NB4 (cell line): ENCODE results near the gene CDH4.

Source experiments
- POLR2A ChIP-seq: IDR thresholded peaks from 2 replicates; pipeline ENCODE4 v1.6.1; 2011; ENCODE audit warnings: mild to moderate bottlenecking; ENCODE audit not compliant: insufficient read length; ENCODE audit errors: extremely low read depth
- TF ChIP-seq, protein P1 (sequence below): IDR thresholded peaks from 2 replicates; pipeline ENCODE4 v1.6.1; 2011; ENCODE audit warnings: low read depth, low read length
- TF ChIP-seq, protein P2 (sequence below): IDR thresholded peaks from one replicate; pipeline ENCODE4 v1.5.1; 2012; ENCODE audit warnings: low read depth, low read length

DNA sequence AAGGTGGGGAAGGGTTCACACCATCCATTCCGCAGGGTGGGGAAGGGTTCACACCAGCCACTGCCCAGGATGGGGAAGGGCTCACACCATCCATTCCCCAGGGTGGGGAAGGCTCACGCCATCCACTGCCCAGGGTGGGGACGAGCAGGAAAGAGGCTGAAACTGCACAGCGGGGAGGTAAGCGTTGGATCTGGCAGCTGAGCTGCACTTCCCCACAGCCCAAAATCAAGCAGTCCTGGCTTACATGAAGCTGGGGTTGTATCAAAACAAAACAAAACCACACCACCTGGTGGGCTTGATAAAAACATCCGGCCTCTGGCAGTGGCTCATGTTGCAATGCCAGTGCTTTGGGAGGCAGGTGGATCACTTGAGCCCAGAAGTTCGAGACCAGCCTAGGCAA is 545.1 kb downstream of the CDH4 start:
- TF ChIP-seq, protein P1, sequence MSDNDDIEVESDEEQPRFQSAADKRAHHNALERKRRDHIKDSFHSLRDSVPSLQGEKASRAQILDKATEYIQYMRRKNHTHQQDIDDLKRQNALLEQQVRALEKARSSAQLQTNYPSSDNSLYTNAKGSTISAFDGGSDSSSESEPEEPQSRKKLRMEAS: no peak
- TF ChIP-seq, protein P2, sequence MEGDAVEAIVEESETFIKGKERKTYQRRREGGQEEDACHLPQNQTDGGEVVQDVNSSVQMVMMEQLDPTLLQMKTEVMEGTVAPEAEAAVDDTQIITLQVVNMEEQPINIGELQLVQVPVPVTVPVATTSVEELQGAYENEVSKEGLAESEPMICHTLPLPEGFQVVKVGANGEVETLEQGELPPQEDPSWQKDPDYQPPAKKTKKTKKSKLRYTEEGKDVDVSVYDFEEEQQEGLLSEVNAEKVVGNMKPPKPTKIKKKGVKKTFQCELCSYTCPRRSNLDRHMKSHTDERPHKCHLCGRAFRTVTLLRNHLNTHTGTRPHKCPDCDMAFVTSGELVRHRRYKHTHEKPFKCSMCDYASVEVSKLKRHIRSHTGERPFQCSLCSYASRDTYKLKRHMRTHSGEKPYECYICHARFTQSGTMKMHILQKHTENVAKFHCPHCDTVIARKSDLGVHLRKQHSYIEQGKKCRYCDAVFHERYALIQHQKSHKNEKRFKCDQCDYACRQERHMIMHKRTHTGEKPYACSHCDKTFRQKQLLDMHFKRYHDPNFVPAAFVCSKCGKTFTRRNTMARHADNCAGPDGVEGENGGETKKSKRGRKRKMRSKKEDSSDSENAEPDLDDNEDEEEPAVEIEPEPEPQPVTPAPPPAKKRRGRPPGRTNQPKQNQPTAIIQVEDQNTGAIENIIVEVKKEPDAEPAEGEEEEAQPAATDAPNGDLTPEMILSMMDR: no peak
- no peak for TF ChIP-seq POLR2A
